Measurements from ENCODE around the gene GABBR2.
A peak's percentile ranks its signal among the peaks of the same experiment; 100 is the strongest.
"Not testable (repeated sequence)": the region's sequence is repeated elsewhere in the genome, so short reads cannot be mapped to it uniquely, and the experiment has no call there.

GABBR2 gene

GRCh38 chr9:98660541-98660940, 48.2 kb downstream of the GABBR2 start:
- no peak for DNase-seq (ENCODE audit: low read depth)
- no peak for TF ChIP-seq CTCF (IDR thresholded peaks at IDR 0.05; ENCODE audit: low read length, missing control alignments)
- no peak overlapping the region for H3K4me3 ChIP-seq (replicated peaks; ENCODE audit: low read depth, low read length)

GRCh38 chr9:98658951-98659351, 49.8 kb downstream of the GABBR2 start:
- DNase-seq (ENCODE audit: low read depth): peak; percentile 56
- TF ChIP-seq CTCF (IDR thresholded peaks at IDR 0.05; ENCODE audit: low read length, missing control alignments): no peak
- H3K4me3 ChIP-seq (replicated peaks; ENCODE audit: low read depth, low read length): no peak overlapping the region

GRCh38 chr9:98657897-98658296, 50.8 kb downstream of the GABBR2 start:
- no peak overlapping the region for H3K4me3 ChIP-seq (replicated peaks; ENCODE audit: low read depth, low read length)
- no peak for TF ChIP-seq CTCF (IDR thresholded peaks at IDR 0.05; ENCODE audit: low read length, missing control alignments)
- peak; percentile 45 for DNase-seq (ENCODE audit: low read depth)

DNA sequence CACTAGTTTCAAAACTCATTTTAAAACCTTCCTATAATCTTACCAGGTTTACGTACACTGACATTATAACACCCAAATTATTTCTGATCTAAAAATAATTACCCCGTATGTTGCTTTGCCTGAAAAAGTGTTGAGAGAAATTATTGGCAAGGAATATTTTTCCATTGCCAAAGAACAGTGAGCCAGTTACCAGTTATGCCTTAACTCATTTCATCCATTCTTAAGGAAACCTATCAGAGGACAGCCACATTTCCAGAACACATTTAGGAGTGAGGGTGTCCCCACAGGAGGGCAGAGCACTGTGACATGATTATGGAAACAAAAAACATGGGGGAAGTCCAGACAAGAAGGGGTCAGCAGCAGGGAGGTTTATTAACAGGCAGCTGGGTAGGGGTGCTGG, 52.2 kb downstream of the GABBR2 start:
- DNase-seq (ENCODE audit: low read depth): no peak
- H3K4me3 ChIP-seq (replicated peaks; ENCODE audit: low read depth, low read length): no peak overlapping the region
- no peak for TF ChIP-seq CTCF (IDR thresholded peaks at IDR 0.05; ENCODE audit: low read length, missing control alignments)

- not testable (repeated sequence) for DNase-seq (ENCODE audit: low read depth); H3K4me3 ChIP-seq (replicated peaks; ENCODE audit: low read depth, low read length)
Observed at GRCh38 chr9:98655428-98655827, 53.3 kb downstream of the GABBR2 start.

GRCh38 chr9:98654247-98654646, 54.5 kb downstream of the GABBR2 start:
- TF ChIP-seq CTCF (IDR thresholded peaks at IDR 0.05; ENCODE audit: low read length, missing control alignments): no peak
- peak; percentile 23 for DNase-seq (ENCODE audit: low read depth)

DNA sequence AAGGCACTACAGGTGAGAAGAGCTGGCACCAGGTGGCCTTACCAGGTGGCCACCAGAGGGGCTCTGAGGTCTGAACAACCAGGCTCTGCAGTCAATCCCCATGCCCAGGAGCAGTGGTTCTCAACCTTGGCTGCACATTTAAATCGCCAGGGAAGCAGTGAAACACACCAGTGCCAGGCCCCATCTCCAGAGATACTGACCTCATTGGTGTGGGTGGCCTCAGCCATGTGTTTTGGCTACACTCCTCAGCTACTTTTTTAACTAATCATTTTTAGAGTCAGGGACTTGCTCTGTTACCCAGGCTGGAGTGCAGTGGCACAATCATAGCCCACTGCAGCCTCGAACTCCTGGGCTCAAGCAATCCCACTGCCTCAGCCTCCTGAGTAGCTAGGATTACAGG, 56.0 kb downstream of the GABBR2 start:
- DNase-seq (ENCODE audit: low read depth): no peak
- H3K4me3 ChIP-seq (replicated peaks; ENCODE audit: low read depth, low read length): no peak overlapping the region
- TF ChIP-seq CTCF (IDR thresholded peaks at IDR 0.05; ENCODE audit: low read length, missing control alignments): no peak

More at GRCh38 chr9:98654247-98654646, 54.5 kb downstream of the GABBR2 start:
- H3K4me3 ChIP-seq (replicated peaks; ENCODE audit: low read depth, low read length): no peak overlapping the region

All from fibroblast of pulmonary artery (primary cell).